Neural cell (in vitro differentiated cells): Measurements from ENCODE around the gene NHEJ1. TPM values are rescaled to one million over a fixed set of nuclear protein-coding genes. Genes with fewer than 3 reads are reported as not detected.

ENCODE experiments used
- H2AFZ ChIP-seq: fragments of 200-600, 300-800 bp; sonication (generic), shearing (Covaris generic); 2 replicates; pipeline ENCODE4 v1.6.0; 2014; ENCODE audit warnings: low read depth, mild to moderate bottlenecking, antibody characterized with exemption, low read length, moderate library complexity
- H3F3A ChIP-seq: fragments of 200-600 bp; shearing (Covaris generic); 2 replicates; pipeline ENCODE4 v1.6.1; 2016; ENCODE audit warnings: mild to moderate bottlenecking, moderate library complexity, mixed read lengths, antibody characterized with exemption, low read length; ENCODE audit not compliant: insufficient read depth, poor library complexity, severe bottlenecking
- H3K27ac ChIP-seq: fragments of 200-600, 300-800 bp; sonication (generic), shearing (Covaris generic); 2 replicates; pipeline ENCODE4 v1.5.1; 2014; ENCODE audit warnings: mild to moderate bottlenecking, low read length, moderate library complexity
- H3K27me3 ChIP-seq: fragments of 300-800, 200-600 bp; sonication (generic), shearing (Covaris generic); 2 replicates; pipeline ENCODE4 v1.6.0; 2014; ENCODE audit warnings: mild to moderate bottlenecking, low read depth, low read length, moderate library complexity; ENCODE audit not compliant: insufficient read depth
- H3K36me3 ChIP-seq: fragments of 300-800, 200-600 bp; sonication (generic), shearing (Covaris generic); 2 replicates; pipeline ENCODE4 v1.5.1; 2014; ENCODE audit warnings: mild to moderate bottlenecking, antibody characterized with exemption, low read length, moderate library complexity; ENCODE audit not compliant: insufficient read depth
- H3K4me2 ChIP-seq: fragments of 300-800, 200-600 bp; sonication (generic), shearing (Covaris generic); 2 replicates; pipeline ENCODE4 v1.6.0; 2014; ENCODE audit warnings: mild to moderate bottlenecking, low read length
- H3K4me3 ChIP-seq: fragments of 300-800, 200-600 bp; sonication (generic), shearing (Covaris generic); 2 replicates; pipeline ENCODE4 v1.5.1; 2014; ENCODE audit warnings: mild to moderate bottlenecking, low read length, moderate library complexity
- H3K79me2 ChIP-seq: fragments of 200-600 bp; shearing (Covaris generic); replicated peaks from 2 replicates; pipeline ENCODE4 v1.6.0; 2014; ENCODE audit warnings: mild to moderate bottlenecking, low read length, moderate library complexity; ENCODE audit not compliant: insufficient read depth
- H3K9ac ChIP-seq: fragments of 300-800, 200-600 bp; sonication (generic), shearing (Covaris generic); 2 replicates; pipeline ENCODE4 v1.6.1; 2016; ENCODE audit warnings: mild to moderate bottlenecking, low read length, mixed read lengths
- H3K9me2 ChIP-seq: fragments of 200-600 bp; shearing (Covaris generic); 2 replicates; pipeline ENCODE4 v1.6.1; 2016; ENCODE audit warnings: mild to moderate bottlenecking, low read length, mixed read lengths; ENCODE audit not compliant: insufficient read depth
- H3K9me3 ChIP-seq: fragments of 200-600, 300-800 bp; sonication (generic), shearing (Covaris generic); 2 replicates; pipeline ENCODE4 v1.6.1; 2016; ENCODE audit warnings: mild to moderate bottlenecking, mixed run types, low read length, moderate library complexity, mixed read lengths
- H4K20me1 ChIP-seq: fragments of 200-600 bp; shearing (Covaris generic); 2 replicates; pipeline ENCODE4 v1.6.1; 2016; ENCODE audit warnings: mild to moderate bottlenecking, mixed run types; ENCODE audit not compliant: insufficient read depth
- CTCF ChIP-seq: fragments of 450-650 bp; IDR thresholded peaks from 2 replicates; pipeline ENCODE4 v1.5.1; 2014; ENCODE audit warnings: antibody characterized with exemption, mild to moderate bottlenecking, moderate library complexity; ENCODE audit not compliant: poor library complexity, severe bottlenecking
- EP300 ChIP-seq: fragments of 450-650 bp; conservative IDR thresholded peaks from 2 replicates; pipeline ENCODE4 v1.6.1; 2014; ENCODE audit warnings: antibody characterized with exemption, mild to moderate bottlenecking, moderate library complexity; ENCODE audit not compliant: poor library complexity, severe bottlenecking
- EZH2 ChIP-seq: fragments of 200-600, 300-800 bp; shearing (Covaris generic), sonication (generic); IDR thresholded peaks from 2 replicates; pipeline ENCODE4 v1.6.1; 2014; ENCODE audit warnings: antibody characterized with exemption, low read length, borderline replicate concordance, mild to moderate bottlenecking; ENCODE audit not compliant: insufficient read depth, poor library complexity, severe bottlenecking
- MXI1 ChIP-seq: fragments of 450-650 bp; conservative IDR thresholded peaks from 2 replicates; pipeline ENCODE4 v1.6.1; 2014; ENCODE audit warnings: antibody characterized with exemption, mild to moderate bottlenecking; ENCODE audit not compliant: poor library complexity, severe bottlenecking
- POLR2AphosphoS5 ChIP-seq: IDR thresholded peaks from 2 replicates; pipeline ENCODE4 v1.6.1; 2012
- RAD21 ChIP-seq: fragments of 450-650 bp; conservative IDR thresholded peaks from 2 replicates; pipeline ENCODE4 v1.6.1; 2014; ENCODE audit warnings: antibody characterized with exemption, mild to moderate bottlenecking, moderate library complexity
- REST ChIP-seq: IDR thresholded peaks from 2 replicates; pipeline ENCODE4 v1.6.1; 2012; ENCODE audit warnings: borderline replicate concordance
- SMC3 ChIP-seq: fragments of 450-650 bp; conservative IDR thresholded peaks from 2 replicates; pipeline ENCODE4 v1.6.1; 2014; ENCODE audit warnings: antibody characterized with exemption, mild to moderate bottlenecking, moderate library complexity; ENCODE audit not compliant: poor library complexity
- TAF1 ChIP-seq: IDR thresholded peaks from 2 replicates; pipeline ENCODE4 v1.6.1; 2012; ENCODE audit warnings: low read depth
- polyA plus RNA-seq: library from polyadenylated mRNA; depleted of rRNA; stranded (reverse); fragments of >200 nt; gene quantifications from 2 replicates; pipeline ENCODE4 v1.2.3, GENCODE V29; 2014

NHEJ1 gene
- polyA plus RNA-seq, 1 donor from 2014 or later, result 12.7 TPM

DNA sequence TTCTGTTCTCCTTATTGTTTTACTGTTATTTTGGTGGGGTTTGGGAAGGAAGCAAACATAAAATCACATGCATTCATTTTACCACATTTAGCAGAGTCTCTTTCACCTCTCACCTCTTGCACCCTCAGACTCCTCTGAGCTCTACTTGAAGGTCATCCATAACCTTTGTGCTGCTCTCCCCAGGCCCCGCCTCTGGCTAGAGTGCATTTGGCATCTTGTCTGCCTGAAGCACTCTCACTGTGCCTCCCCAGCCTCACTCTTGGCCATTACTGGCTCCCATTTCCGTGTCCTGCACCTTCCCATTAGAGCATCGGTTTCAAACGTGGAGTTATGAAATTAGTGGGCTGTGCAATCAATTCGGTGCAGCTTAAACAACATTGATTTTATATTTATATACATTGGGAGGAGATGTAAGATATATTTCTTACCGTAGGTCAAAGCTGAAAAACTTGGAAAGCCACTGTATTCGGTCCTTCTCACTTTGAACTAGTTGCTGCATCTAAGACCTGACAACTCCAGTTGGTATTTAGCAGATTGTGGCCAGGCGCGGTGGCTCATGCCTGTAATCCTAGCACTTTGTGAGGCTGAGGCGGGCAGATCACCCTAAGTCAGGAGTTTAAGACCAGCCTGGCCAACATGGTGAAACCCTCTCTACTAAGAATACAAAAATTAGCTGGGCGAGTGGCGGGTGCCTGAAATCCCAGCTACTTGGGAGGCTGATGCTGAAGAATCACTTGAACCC lies 39.0 kb upstream of the NHEJ1 start:
- H3K27ac ChIP-seq, result no peak overlapping the region

DNA sequence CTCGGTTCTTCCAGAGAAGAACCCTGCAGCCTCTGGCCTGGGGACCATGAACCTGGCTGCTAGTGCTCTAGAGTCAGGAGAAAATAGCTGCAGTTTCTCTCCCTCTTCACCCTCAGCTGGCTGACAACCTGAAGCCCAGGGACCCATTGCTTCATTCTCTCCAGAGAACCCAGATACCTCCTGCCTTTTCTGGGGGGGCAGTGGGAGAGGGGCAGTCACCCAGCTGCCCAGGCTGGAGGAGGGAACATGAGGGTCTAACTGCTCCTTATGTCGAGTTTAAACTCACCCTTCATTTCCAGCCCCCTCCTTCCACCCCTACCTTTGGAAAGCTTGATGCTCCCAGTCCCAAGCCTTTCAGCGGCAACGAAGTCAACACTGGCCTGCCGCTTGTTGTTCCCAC lies 38.4 kb upstream of the NHEJ1 start:
- Histone ChIP-seq H3K4me2 (no peak overlapping the region), H4K20me1 (no peaks in the 10 kb centered on the region), H3K27me3 (no peaks in the 10 kb centered on the region), H3K9me3 (no peaks in the 10 kb centered on the region), H3K9ac (no peak overlapping the region), H3K27ac (no peak overlapping the region), H3K4me3 (no peak overlapping the region), H3K9me2 (no peaks in the 10 kb centered on the region), H3F3A (no peaks in the 10 kb centered on the region), H3K79me2 (no peaks in the 10 kb centered on the region), H2AFZ (no peak overlapping the region), H3K36me3 (no peaks in the 10 kb centered on the region)
- TF ChIP-seq EZH2, result no peak
- no peak for TF ChIP-seq RAD21
- TF ChIP-seq REST, result no peak
- TF ChIP-seq SMC3, result no peak

More for the DNA sequence above, 39.0 kb upstream of the NHEJ1 start:
- Histone ChIP-seq H3K4me3 (no peak overlapping the region), H3K36me3 (no peaks in the 10 kb centered on the region), H3K4me2 (no peak overlapping the region), H2AFZ (no peak overlapping the region), H3K9me2 (no peaks in the 10 kb centered on the region), H3K9me3 (no peaks in the 10 kb centered on the region), H4K20me1 (no peaks in the 10 kb centered on the region), H3K9ac (no peak overlapping the region), H3F3A (no peaks in the 10 kb centered on the region), H3K27me3 (no peaks in the 10 kb centered on the region), H3K79me2 (no peaks in the 10 kb centered on the region)
- no peak for TF ChIP-seq TAF1
- no peak for TF ChIP-seq CTCF
- no peak for TF ChIP-seq EZH2
- TF ChIP-seq SMC3, result no peak
- no peak for TF ChIP-seq REST
- TF ChIP-seq EP300, result no peak
- TF ChIP-seq RAD21, result no peak
- TF ChIP-seq POLR2AphosphoS5, result no peak
- no peak for TF ChIP-seq MXI1
